Peyer's patch (tissue), 4 donors: ENCODE results near the gene IQGAP2. TPM values are rescaled to one million over a fixed set of nuclear protein-coding genes. Genes with fewer than 3 reads are reported as not detected.
A peak's percentile ranks its signal among the peaks of the same experiment; 100 is the strongest.
"Not testable (repeated sequence)": the region's sequence is repeated elsewhere in the genome, so short reads cannot be mapped to it uniquely, and the experiment has no call there.

ENCODE experiments used
- DNase-seq, 3 donors: peaks; one replicate each; pipeline ENCODE4 v3.0.0-alpha.2; 2017 to 2019
- H3K27ac ChIP-seq, 4 donors: fragments of 200-600 bp; sonication (generic); one replicate each; pipeline ENCODE4 v1.5.1; 2016 to 2019
- H3K27me3 ChIP-seq, 2 donors: fragments of 200-600 bp; sonication (generic); one replicate each; pipeline ENCODE4 v1.5.1; 2019
- H3K36me3 ChIP-seq, 3 donors: fragments of 200-600 bp; sonication (generic); one replicate each; pipeline ENCODE4 v1.5.1; 2016 to 2019
- H3K4me1 ChIP-seq, 4 donors: fragments of 200-600 bp; sonication (generic); one replicate each; pipeline ENCODE4 v1.5.1; 2016 to 2019
- H3K4me3 ChIP-seq, 4 donors: fragments of 200-600 bp; sonication (generic); 1 replicate in 3 of 4; 2 replicates in 1 of 4; pipeline ENCODE4 v1.5.1; 2016 to 2019; ENCODE audit warnings: mild to moderate bottlenecking in 1 of 4
- H3K9me3 ChIP-seq, 4 donors: fragments of 200-600 bp; sonication (generic); one replicate each; pipeline ENCODE4 v1.5.1; 2016 to 2019; ENCODE audit warnings: mild to moderate bottlenecking in 1 of 4
- POLR2A ChIP-seq, 2 donors: fragments of 450-650 bp; IDR thresholded peaks; one replicate each; pipeline ENCODE4 v1.5.1; 2017; ENCODE audit warnings: antibody characterized with exemption in 2 of 2, mild to moderate bottlenecking in 2 of 2, moderate library complexity in 2 of 2
- total RNA-seq, 4 donors: library from RNA; depleted of rRNA; stranded (reverse); fragments of >200 nt; gene quantifications; one replicate each; pipeline ENCODE4 v1.1.0, GENCODE V29; 2016
- TF ChIP-seq, protein P1 (sequence below), 6 experiments: fragments of 450-650 bp in 4 of 6; fragments of 200-600 bp in 2 of 6; sonication (generic) in 1 of 6; IDR thresholded peaks; one replicate each; pipeline ENCODE4 v1.5.1; 2017 to 2019; ENCODE audit warnings: antibody characterized with exemption in 6 of 6, mild to moderate bottlenecking in 3 of 6, moderate library complexity in 1 of 6

IQGAP2 gene
- total RNA-seq, 4 donors from 2014 or later: 58.6 to 110 (median 84.7) TPM

DNA sequence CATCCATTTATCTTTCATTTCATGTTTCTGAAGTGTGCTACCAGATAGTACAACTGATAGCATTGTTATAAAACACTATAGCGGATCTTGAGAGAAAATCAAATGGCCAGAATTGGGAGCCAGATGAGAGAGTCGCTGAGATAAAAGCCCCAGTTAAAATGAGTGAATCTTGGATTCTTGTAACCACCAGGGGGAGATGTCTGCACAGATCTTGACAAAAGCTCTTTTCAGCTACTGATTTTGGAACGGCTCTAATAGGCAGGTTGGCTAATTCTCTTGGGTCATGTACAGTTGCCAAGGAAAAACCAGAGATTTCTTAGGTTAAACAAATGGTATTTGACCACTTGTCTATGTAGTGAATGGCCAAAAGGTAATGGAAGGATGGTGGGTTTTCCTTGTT, 198.4 kb downstream of the IQGAP2 start:
- DNase-seq: peak in 1 of 3 donors; percentile 57
- peaks cover 0 to 4% (median 0%) of the 10 kb centered on the region in 3 donors for H3K36me3 ChIP-seq
- H3K27me3 ChIP-seq: no peaks in the 10 kb centered on the region
- no peaks in the 10 kb centered on the region for H3K4me1 ChIP-seq
- no peak for TF ChIP-seq POLR2A (IDR thresholded peaks at IDR 0.05)
- TF ChIP-seq, protein P1, sequence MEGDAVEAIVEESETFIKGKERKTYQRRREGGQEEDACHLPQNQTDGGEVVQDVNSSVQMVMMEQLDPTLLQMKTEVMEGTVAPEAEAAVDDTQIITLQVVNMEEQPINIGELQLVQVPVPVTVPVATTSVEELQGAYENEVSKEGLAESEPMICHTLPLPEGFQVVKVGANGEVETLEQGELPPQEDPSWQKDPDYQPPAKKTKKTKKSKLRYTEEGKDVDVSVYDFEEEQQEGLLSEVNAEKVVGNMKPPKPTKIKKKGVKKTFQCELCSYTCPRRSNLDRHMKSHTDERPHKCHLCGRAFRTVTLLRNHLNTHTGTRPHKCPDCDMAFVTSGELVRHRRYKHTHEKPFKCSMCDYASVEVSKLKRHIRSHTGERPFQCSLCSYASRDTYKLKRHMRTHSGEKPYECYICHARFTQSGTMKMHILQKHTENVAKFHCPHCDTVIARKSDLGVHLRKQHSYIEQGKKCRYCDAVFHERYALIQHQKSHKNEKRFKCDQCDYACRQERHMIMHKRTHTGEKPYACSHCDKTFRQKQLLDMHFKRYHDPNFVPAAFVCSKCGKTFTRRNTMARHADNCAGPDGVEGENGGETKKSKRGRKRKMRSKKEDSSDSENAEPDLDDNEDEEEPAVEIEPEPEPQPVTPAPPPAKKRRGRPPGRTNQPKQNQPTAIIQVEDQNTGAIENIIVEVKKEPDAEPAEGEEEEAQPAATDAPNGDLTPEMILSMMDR (IDR thresholded peaks at IDR 0.05): peak; percentile 42 to 85 (median 78)
- no peak overlapping the region for H3K4me3 ChIP-seq
- no peak overlapping the region for H3K27ac ChIP-seq
- H3K9me3 ChIP-seq: no peaks in the 10 kb centered on the region

DNA sequence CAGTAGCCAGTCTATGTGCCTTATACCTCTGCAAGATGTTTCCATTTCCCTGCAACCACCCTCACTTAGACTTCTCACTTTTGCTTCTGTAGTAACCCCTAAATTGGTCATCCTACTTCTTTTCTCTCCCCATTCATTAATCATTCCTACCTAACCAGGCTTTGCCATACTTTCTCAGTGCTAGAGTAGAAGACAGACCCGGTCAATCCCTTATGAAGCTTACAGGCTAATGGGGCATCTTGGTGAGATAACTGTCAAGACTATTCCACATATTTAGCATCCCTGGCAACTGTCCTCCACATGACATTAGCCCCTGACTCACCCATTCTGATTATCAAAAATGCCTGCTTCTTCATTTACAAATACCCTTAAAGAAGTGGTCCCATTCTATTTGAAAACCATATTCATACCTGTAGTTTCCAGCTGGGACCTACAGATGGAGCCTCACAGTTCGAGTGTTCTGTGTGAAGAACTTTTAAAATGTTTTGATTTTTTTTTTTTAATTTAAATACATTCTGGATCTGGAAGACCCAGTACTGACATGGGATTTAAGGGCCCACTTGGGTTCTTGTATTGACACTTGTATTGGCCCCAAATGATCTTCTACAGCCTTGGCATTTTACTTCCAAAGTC, 199.1 kb downstream of the IQGAP2 start:
- no peak for TF ChIP-seq POLR2A (IDR thresholded peaks at IDR 0.05)
- TF ChIP-seq, protein P1 (IDR thresholded peaks at IDR 0.05): peak in 1 of 6 experiments; percentile 10
- no peak overlapping the region for H3K4me3 ChIP-seq
- no peaks in the 10 kb centered on the region for H3K4me1 ChIP-seq
- no peaks in the 10 kb centered on the region for H3K36me3 ChIP-seq
- H3K9me3 ChIP-seq: no peaks in the 10 kb centered on the region
- DNase-seq: no peak
- no peaks in the 10 kb centered on the region for H3K27me3 ChIP-seq
- H3K27ac ChIP-seq: no peak overlapping the region

DNA sequence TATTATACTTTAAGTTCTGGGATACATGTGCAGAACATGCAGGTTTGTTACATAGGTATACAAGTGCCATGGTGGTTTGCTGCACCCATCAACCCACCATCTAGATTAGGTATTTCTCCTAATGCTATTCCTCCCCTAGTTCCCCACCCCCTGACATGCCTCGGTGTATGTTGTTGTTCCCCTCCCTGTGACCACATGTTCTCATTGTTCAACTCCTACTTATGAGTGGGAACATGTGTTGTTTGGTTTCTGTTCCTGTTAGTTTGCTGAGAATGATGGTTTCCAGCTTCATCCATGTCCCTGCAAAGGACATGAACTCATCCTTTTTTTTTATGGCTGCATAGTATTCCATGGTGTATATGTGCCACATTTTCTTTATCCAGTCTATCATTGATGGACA, 200.9 kb downstream of the IQGAP2 start:
- H3K27me3 ChIP-seq, H3K27ac ChIP-seq, H3K4me3 ChIP-seq, DNase-seq, H3K4me1 ChIP-seq, H3K36me3 ChIP-seq, H3K9me3 ChIP-seq: not testable (repeated sequence)

DNA sequence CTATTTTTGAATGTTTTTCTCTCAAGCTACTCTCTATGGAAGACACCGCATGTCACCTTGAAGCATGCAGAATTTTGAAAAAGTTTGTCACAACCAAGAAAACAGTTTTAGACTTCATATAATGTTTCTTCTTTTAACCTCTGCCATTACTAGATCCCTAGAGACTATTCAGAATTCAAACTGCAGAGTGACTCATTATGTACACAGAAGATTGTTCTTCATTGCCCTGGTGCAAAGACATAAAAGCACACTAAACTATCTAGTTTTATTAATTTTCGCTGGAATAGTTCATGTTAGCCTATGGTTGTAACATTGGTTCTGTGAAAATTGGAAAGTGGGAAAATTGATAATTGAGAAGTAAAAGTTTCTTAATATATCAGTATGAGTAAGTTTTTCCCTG, 201.8 kb downstream of the IQGAP2 start:
- no peak for DNase-seq

DNA sequence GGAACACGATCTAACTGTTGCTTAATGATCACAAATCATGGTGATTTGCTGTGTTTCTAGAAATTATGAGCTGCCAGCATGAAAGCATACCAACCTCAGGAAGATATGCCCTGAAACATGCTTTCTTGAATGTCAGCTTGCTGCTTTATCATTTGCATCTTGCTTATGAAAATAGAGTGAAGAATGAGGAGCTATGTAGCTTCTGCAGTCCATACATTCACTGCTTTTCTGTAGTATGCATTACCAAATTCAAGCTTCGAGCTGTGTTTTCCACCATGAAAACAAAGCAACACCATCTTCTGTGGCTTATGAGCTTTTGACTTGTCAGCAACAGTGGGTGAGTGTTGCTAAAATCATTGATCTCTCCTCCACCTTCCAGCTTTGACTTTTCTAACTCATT, 203.6 kb downstream of the IQGAP2 start:
- H3K27ac ChIP-seq: no peak overlapping the region
- H3K27me3 ChIP-seq: no peaks in the 10 kb centered on the region
- TF ChIP-seq, protein P1 (IDR thresholded peaks at IDR 0.05): no peak
- no peak for TF ChIP-seq POLR2A (IDR thresholded peaks at IDR 0.05)
- no peaks in the 10 kb centered on the region for H3K4me1 ChIP-seq
- H3K9me3 ChIP-seq: no peaks in the 10 kb centered on the region
- peaks cover 0 to 8% (median 0%) of the 10 kb centered on the region in 3 donors for H3K36me3 ChIP-seq
- H3K4me3 ChIP-seq: no peak overlapping the region
- DNase-seq: no peak

More for the DNA sequence above, 201.8 kb downstream of the IQGAP2 start:
- TF ChIP-seq, protein P1 (IDR thresholded peaks at IDR 0.05): no peak
- H3K36me3 ChIP-seq: no peaks in the 10 kb centered on the region
- no peak overlapping the region for H3K4me3 ChIP-seq
- no peaks in the 10 kb centered on the region for H3K27me3 ChIP-seq
- H3K27ac ChIP-seq: no peak overlapping the region
- H3K9me3 ChIP-seq: no peaks in the 10 kb centered on the region
- no peaks in the 10 kb centered on the region for H3K4me1 ChIP-seq

DNA sequence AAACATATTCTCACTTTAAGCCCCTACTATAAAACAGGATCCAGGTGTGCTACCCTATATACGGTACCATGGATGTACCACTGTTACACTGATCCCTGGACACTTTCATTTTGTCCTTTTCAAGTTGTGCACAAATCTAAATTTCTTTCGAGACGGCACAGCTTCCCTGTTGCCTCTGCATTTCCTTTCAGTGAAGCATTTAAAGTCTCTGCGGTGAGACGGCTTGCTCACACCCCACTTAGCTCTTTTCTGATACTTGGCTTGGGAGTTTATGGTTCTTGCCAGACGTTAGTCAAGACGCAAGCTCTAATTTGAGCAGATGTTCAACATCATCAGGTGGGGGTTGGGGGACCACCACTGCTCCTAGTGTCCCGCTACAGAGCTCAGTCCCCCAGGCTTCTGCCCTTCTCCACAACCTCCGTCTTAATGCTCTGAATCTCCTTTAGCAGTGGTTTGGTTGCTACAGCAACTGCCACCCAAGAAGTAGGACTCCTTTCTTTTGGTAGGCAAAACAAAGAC, 204.3 kb downstream of the IQGAP2 start:
- TF ChIP-seq POLR2A (IDR thresholded peaks at IDR 0.05): no peak
- TF ChIP-seq, protein P1 (IDR thresholded peaks at IDR 0.05): no peak
- Histone ChIP-seq H3K27me3 (no peaks in the 10 kb centered on the region), H3K4me1 (no peaks in the 10 kb centered on the region), H3K4me3 (no peak overlapping the region), H3K27ac (no peak overlapping the region), H3K9me3 (no peaks in the 10 kb centered on the region), H3K36me3 (peaks cover 0 to 15% (median 0%) of the 10 kb centered on the region in 3 donors)
- DNase-seq: no peak
